Activated gamma-delta T cell treated with anti-CD3 and anti-CD28 coated beads, Interleukin-2, amount 50 U/mL, for 16 hours (primary cell): Measurements from ENCODE around the gene MUSTN1.

Experiments
- DNase-seq: peaks from one replicate; pipeline ENCODE4 v3.0.0-alpha.2; 2020; ENCODE audit warnings: low read depth

MUSTN1 gene

DNA sequence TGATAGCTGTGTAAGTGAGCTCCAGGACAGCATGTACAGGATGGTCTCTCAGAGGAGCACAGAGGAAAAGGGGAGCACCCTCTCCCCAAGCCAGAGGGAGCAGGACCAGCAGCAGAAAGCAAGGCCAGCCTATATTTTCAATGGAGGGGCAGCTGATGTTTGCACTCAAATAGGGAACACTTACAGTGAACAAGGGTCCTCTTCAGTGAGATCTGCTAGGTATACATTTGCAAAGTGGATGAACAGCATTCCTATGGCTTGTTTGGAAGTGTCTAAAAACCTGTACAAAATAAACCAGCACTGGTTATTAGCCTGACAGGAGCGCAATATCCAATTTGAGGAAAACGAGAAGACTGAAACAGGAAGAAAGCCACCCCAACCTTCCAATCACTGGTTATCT lies 17.6 kb upstream of the MUSTN1 start:
- no peak for DNase-seq

DNA sequence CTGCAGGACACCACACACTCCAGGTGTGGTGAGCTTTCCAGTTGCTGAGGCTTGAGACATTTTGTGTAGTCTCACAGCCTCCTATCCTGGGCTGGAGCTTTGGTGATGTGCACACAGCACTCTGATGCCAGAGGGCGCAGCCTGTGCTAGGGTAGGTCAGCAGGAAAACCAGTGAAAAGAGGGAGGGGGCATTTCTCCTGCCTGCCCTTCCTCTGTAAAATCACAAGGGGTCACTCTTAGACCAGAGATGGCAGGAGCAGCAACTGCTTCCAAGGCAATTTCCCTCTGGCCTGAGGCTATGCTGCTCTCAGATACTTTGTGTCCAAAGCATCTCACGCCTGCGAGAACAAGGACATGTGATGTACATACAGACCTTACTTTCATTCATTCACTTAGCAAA lies 16.5 kb upstream of the MUSTN1 start:
- DNase-seq: no peak

DNA sequence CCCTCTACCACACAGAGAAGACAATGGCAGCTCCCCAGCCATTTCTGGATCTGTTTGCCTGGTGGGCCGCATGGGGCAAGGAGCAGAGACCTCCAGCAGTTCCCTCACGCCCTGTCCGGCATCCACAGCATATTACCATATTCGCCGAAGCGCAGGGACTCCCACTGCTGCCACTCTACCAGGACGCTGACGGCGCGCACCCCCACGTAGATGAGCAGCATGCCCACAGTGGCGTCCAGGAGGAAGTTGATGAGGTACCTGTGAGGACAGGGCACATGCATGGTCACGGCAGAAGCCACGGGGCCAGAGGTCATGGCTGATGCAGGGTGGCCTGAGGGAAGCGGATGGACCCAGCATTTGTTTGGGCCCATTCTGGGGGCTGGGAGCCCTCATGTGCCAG lies 14.8 kb upstream of the MUSTN1 start:
- no peak for DNase-seq

DNA sequence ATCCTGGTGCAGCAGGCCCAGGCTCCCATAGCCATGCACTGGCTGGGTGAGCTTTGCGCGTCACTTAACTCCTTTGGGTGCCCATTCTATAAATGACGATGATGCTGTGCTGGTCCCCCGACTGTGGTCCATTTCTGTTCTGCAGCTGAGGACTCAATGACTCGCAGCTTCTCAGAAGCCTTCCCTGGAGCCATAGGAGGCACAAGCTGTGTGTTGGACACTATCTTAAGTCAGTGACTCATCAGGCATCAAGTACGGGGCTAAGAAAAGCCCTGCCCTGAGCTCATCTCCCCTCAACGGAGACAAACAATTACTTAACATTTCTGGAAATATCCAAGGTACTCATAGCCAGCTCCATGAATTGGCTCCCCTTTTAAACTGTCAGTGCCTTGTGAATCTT lies 13.8 kb upstream of the MUSTN1 start:
- no peak for DNase-seq

DNA sequence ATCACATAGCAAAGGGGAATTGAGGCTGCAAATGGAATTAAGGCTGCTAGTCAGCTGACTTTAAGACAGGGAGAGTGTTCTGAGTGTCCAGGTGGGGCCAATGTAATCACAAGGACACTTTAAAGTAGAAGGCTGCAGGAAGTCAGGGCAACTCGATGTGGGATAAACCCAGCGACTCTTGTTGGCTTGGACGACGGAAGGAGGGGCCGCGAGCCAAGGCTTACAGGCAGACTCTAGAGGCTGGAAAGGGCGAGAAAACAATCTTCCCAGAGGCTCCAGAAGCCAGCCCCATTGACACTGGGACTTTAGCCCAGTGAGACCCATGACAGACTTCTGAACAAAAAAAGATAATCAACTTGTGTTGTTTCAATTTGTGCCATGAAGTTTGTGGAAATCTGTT lies 12.9 kb upstream of the MUSTN1 start:
- no peak for DNase-seq

DNA sequence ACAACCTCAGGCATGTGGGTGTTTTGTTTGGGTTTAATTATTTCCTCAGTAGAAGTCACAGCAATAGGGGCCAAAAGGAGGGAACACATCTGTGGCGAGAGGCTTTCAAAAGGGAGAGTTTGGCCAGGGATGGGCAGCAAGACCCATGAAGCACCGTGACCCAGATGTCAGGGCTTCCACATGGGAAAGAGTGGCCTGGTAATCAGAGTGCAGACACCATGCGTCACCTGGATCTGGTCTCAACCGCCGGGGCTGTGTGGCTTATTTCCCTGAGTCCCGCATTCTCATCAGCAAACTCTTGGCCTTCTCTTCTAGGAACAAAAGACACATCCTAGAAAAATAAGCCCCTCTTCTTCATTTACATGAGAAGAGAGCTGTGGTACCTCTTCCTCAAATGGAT lies 12.4 kb upstream of the MUSTN1 start:
- no peak for DNase-seq

DNA sequence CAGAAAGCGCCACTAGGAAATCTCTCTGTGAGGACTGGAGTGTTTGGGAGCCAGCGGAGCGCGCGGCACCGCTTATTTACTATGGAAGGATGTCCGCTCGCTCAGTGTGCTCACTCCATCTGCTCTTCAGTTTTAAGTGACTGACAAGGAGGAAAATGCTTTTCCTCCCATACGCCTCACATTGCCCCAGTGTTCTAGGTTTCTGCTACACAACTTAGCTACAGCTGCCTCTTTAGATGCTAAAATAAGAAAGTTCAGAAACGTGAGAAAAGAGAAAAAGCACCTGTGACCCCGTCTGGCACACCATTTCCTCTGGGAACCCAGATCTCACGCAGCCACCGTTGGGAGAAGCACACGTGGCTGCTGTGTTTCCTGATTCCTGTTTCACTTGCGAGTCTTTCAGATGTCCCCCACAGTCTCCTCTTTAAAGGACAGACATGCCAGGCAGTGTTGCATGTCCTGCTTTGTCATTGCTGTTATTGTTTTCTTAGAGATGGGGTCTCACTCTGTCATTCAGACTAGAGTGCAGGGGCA lies 11.7 kb upstream of the MUSTN1 start:
- DNase-seq: no peak

DNA sequence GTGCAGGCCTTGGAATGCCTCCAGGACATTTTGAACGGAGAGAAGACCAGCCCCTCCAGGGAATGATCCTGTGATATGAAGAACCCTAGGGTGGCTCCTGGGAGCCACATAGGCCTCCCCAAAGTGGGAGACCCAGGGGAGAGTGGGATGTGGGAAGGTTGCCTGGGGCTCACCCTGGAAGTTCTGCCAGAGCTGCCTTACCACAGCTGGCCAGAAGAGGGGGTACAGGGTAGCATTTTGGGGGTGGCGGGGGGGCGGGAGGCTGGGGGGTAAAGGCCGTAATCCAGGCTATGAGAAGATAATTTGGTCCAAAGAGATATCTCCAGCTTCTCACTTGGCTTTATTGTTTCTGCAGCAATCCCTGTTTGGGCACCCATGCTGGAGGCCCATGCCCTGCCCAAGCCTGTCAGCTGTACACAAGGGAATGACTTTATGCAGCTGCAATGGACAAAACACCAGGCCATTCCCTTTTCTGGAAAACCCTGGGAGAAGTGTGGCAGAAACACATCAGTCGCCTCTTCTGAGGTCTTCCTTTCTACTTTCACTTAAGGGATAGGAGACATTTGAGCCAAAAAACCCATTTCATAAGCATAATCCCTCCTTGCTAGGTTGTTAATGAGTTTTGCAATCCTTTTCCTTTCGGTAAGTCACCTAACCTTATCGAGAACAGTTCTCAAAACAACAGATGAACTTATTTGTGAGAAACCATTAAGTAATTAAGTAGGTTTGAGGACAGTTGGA lies 11.0 kb upstream of the MUSTN1 start:
- DNase-seq: no peak

DNA sequence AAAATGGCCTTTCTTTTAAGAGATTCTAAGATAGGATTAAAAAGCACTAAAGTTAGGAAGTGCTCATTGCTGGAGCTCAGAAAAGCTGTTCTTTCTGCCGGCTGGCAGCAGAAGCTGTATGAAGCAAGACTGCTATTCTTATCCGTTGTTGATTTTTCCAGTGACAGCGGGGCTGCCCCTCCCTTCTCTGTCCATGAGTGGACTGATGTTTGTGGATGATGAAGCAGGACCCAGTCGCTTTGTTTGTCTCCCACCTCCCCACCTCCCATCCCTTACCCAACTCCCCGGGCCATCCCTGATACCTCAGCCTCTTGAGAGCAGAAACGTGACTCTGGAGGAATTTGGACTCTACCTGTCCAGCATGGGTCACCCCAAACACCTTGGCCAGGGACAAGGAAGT lies 10.3 kb upstream of the MUSTN1 start:
- DNase-seq: no peak

DNA sequence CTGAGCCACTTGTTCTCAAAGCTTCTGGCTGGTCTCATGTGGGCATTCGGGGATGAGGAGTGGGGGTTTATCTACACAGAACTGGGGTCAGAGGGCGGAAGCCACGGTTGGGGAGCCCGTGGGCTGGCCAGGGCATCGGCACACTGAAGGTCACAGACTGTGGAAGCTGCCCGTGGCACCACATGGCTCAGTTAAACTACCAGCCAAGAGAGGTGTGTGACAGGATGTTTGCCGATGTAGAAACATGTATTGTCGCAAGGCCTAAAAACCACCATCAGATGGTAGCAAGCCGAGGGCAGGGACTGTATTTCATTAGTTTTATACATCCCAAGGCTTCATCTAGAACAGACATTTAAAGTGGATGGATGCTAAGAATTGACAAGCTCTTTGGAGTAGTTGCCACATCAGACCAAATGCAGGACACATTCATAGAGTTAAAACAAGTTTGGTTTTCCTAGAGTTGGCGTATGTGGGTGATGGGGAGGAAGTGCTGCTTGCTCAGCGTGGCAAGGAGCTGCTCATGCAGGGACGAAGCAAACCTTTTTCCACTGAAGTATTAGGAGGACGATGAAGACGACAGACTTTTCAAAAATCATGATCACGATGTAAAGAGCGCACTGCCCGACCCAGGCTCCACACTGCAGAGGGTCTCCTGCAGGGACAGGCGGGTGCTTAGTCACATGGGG lies 9.6 kb upstream of the MUSTN1 start:
- DNase-seq: no peak

DNA sequence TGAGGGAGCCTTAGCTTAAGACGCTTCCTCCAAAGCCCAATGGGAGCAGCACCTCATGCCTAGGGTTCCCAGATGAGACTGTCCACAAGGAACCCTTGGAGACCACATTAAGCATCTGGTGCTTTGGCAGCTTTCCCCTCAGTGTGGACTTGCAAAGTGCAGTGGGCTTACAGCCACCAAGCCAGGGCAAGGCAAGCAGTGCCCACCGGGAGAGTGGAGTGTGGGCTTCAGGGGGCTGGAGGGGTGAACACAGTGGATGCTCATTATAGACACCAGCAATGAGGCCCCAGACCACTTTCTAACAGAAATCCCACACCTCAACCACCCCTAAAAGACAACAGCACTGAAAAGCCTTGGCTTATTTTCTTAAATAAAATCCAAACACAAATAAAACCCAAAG lies 9.1 kb upstream of the MUSTN1 start:
- DNase-seq: no peak

DNA sequence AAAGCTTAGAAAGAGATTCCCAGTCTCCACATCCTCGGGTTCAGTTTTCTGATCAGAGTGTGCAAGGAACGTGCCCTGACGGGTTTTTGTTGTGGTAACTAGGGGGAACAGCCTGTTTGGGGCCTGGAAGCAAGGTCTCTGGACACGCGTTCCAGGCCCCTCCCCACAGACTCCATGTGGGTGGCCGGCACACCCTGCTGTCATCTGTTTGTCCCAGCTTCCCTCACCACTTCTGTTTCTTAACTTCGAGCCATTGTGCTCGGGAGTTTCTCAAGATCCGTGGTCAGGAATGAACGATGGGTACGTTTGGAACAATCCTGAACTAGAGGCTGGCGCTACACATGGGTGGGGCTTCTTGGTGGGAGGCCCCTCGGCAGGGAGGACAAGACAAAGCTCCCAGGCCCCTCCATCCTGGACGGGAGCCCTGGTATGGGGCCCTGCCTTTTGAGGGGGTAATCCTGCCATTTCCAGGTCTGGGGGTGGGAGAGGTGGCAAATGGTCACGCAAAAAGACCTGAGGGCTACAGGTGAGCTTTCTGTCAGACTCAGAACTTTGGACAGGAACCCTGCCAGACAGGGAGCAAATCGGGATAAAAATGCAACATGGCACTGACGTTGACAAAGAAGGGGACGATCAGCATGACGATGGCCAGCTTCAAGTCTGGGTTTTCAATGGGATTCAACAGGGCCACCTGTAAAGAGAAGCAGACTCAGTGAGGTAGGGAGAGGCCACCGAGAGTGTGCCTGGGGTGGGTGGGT lies 8.5 kb upstream of the MUSTN1 start:
- no peak for DNase-seq

DNA sequence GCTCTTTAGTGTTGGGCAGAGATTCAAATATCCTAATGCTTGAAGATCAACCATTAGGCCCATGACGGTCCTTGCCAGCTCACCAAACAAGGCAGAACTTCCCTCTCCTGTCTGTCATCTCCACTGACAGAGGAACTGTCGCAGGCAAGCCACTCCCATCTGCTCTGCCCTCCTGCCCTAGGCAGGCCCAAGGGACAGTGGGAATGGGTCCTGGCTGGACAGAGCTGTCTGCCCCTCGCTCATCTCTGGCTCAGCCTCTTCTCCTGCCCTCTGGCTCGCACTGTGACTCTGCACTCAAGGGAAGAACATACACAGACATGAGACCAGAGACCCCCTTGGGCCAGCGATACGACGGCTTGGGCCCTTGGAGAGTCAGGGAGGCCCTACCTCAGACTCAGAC lies 7.6 kb upstream of the MUSTN1 start:
- DNase-seq: no peak

DNA sequence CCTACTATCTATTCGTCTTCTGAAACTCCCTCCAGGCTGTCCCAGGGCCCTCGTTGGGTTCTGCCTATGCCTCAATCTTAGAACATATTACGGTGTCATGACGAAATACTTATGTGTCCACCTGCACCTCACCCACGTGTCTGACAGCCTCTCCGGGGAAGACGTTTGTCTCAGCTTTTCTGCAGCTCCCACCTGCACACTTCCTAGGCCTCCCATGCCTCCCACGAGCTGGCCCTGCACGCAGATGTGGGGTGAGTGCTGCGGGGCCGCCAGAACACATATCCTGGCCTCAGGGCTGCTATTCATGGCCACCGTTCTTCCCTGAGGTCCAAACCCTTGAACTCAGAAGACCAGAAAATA lies 7.1 kb upstream of the MUSTN1 start:
- DNase-seq: no peak

DNA sequence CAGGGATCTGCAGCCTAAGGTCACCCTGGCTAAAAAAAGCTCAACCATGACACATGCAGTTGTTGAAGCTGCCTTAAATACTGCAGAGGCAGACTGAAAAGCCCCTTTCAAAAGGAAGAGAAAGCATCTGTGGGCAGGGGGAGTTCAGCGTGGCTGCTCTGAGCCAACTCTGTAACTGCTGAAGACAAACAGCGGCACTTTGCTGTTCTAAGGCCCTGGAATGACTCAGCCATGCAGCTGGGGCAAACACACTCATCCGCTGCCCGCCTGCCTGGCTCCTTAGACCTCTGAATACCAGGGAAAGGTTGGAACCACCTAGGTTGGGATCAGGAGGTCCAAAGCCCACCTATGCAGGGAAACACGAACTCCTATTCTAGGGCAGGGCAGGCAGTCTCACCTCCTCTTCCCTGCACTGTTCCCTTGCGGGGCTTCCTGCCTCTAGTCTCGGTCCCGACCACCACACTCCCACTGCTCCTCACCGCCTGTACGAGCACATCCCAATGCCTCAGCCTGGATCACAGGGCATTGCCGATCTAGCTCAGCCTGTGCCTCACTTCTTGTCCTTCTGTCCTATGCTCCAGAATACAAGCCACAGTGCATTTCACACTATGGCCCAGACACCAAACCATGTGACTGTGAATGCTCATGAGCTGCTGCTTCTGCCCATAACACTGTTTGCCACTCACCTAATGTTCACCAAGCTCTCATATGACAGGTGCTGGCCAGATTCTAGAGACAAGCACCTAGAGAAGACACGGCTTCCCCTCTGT lies 6.6 kb upstream of the MUSTN1 start:
- DNase-seq: no peak

DNA sequence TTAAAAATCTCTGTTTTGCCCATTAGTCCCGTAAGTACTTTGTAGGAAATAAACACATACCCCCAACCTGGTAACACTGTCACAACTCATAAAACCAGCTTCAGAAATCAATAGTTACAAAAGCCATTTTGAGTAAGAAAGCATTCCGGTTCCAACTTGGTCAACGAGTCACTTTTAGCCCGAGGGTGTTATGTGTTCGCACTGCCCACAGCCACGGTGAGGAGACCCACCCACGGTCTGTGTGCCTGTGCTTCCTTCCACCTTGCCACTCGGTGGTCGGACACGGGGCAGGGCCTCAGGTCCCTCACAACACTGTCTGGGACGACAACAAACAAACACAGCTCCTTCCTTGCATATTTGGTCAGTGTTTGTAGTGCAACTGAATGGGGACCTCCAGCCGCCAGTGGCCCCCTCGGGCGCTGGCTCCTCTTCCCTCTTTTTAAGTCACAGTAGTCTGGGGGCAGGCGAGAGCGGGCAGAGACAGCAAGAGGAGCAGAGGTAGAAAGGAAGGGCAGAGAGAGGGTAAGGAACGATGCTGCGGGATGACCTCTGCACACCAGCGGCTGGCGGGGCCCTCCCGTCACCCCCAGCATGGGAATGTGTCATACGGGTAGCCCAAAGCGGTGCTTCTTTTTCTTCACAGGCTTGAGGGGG lies 5.2 kb upstream of the MUSTN1 start:
- no peak for DNase-seq

DNA sequence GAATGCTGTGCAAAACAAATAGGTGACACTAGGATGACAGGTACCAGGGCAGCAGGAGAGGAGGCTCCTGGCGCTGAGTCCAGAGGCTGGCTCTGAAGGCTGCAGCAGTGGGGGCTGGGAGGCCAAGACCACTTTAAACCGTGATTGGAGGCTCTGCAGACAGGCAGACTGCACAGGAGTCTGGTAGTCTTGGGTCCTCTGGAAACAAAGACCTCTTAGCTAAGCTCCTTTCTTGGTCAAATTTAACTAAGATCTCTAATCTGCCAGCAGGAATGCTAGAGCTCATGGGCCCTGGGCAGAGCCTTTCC lies 4.4 kb upstream of the MUSTN1 start:
- DNase-seq: no peak

DNA sequence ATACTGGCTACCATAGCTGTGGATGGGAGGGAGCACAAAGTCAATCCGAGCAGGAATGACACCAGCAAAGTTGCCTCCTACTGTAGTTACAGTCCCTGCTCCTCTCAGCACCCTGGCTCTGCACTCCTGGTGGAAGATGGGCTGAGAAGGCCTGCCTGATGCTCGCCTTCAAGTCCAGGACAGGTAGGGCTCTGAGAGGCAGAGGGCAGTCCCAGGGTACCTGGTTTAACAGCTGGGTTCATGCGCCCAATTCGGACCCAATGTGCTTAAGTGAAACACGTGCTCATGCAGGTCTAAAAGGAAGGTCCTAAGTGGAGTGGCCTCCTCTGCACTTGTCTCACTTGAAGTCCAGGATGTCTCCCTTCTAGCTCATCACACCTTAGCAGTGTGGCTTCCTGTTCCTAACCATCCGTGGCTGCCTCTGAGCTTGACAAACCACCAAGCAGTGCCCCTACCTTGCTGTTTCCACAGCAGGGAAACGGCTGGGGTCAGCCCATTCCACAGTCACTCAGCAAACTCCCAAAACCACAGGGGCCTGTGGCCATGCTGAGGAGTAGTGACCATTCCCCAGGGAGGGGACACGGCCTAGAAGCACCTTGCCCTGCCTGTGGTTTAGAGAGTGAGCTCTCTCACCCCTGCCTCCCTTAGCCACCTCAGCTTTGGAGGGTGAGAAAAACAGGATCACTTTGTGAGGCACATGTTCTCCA lies 3.9 kb upstream of the MUSTN1 start:
- DNase-seq: no peak

DNA sequence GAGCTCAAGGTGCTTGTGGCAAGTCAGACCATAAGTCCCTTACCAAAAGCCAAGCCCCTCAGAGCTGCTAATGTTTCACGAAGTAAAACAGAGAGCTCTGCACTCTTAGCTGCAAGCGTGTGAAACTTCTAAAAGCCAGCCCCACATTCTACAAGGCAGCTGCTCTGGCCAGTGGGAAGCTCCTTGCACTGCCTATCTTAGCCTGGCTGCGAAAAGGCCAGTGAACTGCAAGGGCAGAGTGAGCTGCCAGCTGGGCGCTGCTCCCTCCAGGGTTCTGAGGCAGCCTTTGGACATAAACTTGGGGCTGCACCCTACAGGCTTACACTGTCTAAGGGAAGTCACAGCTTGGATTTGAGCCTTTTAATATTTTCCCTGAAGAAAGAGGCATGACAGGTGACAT lies 2.2 kb upstream of the MUSTN1 start:
- DNase-seq: no peak

DNA sequence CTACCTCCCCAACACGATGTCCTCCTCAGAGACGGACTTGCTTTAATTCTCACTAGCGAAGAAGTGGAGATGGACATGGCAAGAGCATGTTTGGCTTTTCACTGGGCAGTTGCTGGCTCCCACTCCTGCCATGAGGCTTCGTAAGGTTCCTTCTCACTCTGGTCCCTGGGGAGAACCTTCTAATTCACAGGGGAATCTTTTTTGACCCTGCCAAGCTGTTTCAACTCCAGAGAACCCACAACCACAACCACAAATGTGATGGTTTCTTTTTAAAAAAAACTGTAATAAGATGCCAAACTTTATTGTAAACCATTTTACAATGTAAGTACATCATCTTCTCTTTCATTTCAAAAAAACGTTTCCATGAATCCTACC lies 1.6 kb upstream of the MUSTN1 start:
- no peak for DNase-seq

DNA sequence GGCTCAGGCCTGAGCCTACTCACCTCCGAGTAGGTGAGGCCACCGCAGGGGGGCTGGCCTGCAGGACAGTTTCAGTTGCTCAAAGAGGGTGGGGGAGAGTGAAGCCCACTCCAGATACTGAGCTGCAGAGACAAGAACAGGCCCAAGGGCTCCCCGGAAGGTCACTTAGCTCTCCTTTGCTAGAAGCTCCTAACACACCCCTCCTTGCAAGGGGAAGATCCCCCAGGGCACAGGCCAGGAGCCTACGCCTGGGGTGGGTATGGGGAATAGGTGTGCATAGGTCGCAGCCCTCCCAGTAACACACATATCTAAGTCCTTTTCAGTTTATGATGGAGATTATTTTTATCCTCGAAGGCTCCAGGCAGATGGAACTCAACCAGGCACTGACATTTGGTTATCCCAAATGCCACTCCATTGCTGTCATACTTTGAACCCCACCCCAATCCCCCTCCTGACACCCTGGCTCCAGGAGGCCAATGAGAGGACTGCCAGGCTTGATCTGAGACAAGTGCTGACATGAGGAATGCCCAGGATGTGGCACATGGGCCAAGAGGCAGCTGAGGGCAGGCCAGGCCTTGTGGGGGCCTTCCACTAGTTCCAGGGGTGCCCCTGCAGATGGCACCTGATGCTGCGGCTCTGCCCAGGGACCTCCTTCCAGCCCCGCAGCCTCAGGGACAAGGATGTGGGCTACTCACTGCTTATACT lies 1.1 kb upstream of the MUSTN1 start:
- DNase-seq: no peak
